HepG2 (cell line): ENCODE results near the gene MYO18B. TPM values are rescaled to one million over a fixed set of nuclear protein-coding genes. Genes with fewer than 3 reads are reported as not detected.

ENCODE experiments used
- ATAC-seq: fragments of 200-7000 bp; cut with Tn5 transposase; 3 replicates; pipeline ENCODE4 v1.9.1; 2020; ENCODE audit warnings: mild to moderate bottlenecking, moderate library complexity
- BruUV-seq: library from RNA; stranded (reverse); fragments of 400-500 nt; replicated peaks from 2 replicates; lab custom pipeline; 2021; lab: Mats Ljungman, UMichigan
- CTCF ChIA-PET: fragments of 300-600 bp; formaldehyde crosslinking; extraction: SDS; loops from one replicate; lab custom pipeline; 2021; ENCODE audit warnings: low total read pairs, inconsistent platforms, low intra/inter-chr PET ratio; lab: Yijun Ruan, JAX
- POLR2A ChIA-PET: fragments of 350-600 bp; sonication (Branson Sonifier 250); formaldehyde crosslinking; loops from one replicate; lab custom pipeline; 2020; ENCODE audit warnings: antibody characterized with exemption, inconsistent platforms; lab: Yijun Ruan, JAX
- DNase-seq: peaks from one replicate; pipeline ENCODE4 v3.0.0-alpha.2; 2015; ENCODE audit warnings: low spot score
- FAIRE-seq: peaks from 3 replicates; lab custom pipeline; 2011; peaks lifted over from hg19 to GRCh38; lab: Jason Lieb, UNC
- H2AFZ ChIP-seq: one replicate; pipeline ENCODE4 v1.6.1; 2011; ENCODE audit warnings: low read length, inconsistent platforms
- H3K27ac ChIP-seq: fragments of 300-600 bp; 3 replicates; pipeline ENCODE4 v1.8.0; 2011; ENCODE audit warnings: mixed run types, mild to moderate bottlenecking, mixed read lengths, low read length, inconsistent platforms; ENCODE audit not compliant: insufficient read depth; ENCODE audit errors: extremely low read length
- H3K27me3 ChIP-seq, 2 experiments: fragments of 200-600 bp in 1 of 2; 2 replicates in 1 of 2; 3 replicates in 1 of 2; pipeline versions ENCODE4 v1.6.0 to v1.8.0; 2011; ENCODE audit warnings: low read length in 2 of 2, mild to moderate bottlenecking in 2 of 2, moderate library complexity in 2 of 2, inconsistent platforms in 1 of 2; ENCODE audit not compliant: insufficient read depth in 2 of 2, control insufficient read depth in 1 of 2
- H3K36me3 ChIP-seq, 2 experiments: fragments of 200-600 bp in 1 of 2; replicated peaks in 1 of 2; 2 replicates in 1 of 2; 3 replicates in 1 of 2; pipeline versions ENCODE4 v1.5.1 to v1.8.0; 2011; ENCODE audit warnings: low read length in 2 of 2, inconsistent platforms in 1 of 2; ENCODE audit not compliant: insufficient read depth in 2 of 2, control insufficient read depth in 1 of 2
- H3K4me1 ChIP-seq: 2 replicates; pipeline ENCODE4 v1.5.1; 2012; ENCODE audit warnings: low read length, inconsistent platforms; ENCODE audit not compliant: insufficient read depth
- H3K4me2 ChIP-seq: 2 replicates; pipeline ENCODE4 v1.6.0; 2011; ENCODE audit warnings: low read depth, low read length, inconsistent platforms
- H3K4me3 ChIP-seq, 3 experiments: fragments of 200-600 bp in 1 of 3; sonication (generic), shearing (Covaris generic) in 1 of 3; replicated peaks in 1 of 3; 2 replicates each; pipeline ENCODE4 v1.5.1; 2011 to 2016; ENCODE audit warnings: low read length in 3 of 3, inconsistent platforms in 2 of 3, low read depth in 2 of 3, mild to moderate bottlenecking in 2 of 3, control low read depth in 1 of 3, mixed read lengths in 1 of 3; ENCODE audit not compliant: insufficient read depth in 1 of 3
- H3K79me2 ChIP-seq: one replicate; pipeline ENCODE4 v1.6.1; 2011; ENCODE audit warnings: low read length, inconsistent platforms; ENCODE audit not compliant: insufficient read depth
- H3K9ac ChIP-seq: 2 replicates; pipeline ENCODE4 v1.6.0; 2011; ENCODE audit warnings: mild to moderate bottlenecking, low read depth, low read length, inconsistent platforms; ENCODE audit not compliant: insufficient read depth
- H3K9me3 ChIP-seq: 2 replicates; pipeline ENCODE4 v1.5.1; 2012; ENCODE audit warnings: mild to moderate bottlenecking, low read length
- H4K20me1 ChIP-seq: 2 replicates; pipeline ENCODE4 v1.6.0; 2011; ENCODE audit warnings: inconsistent platforms, mild to moderate bottlenecking, low read length, moderate library complexity; ENCODE audit not compliant: insufficient read depth
- FOSL1 ChIP-seq: sonication (generic); formaldehyde crosslinking; IDR thresholded peaks from 2 replicates; pipeline ENCODE4 v1.9.0; 2021; ENCODE audit warnings: missing genetic modification reagents, borderline replicate concordance
- HOXA5 ChIP-seq: sonication (generic); formaldehyde crosslinking; IDR thresholded peaks from 2 replicates; pipeline ENCODE4 v1.4.0; 2020; ENCODE audit warnings: missing genetic modification reagents
- JARID2 ChIP-seq: sonication (generic); formaldehyde crosslinking; IDR thresholded peaks from 2 replicates; pipeline ENCODE4 v1.8.1; 2023; ENCODE audit warnings: missing genetic modification reagents, inconsistent platforms; ENCODE audit not compliant: insufficient replicate concordance
- MLXIP ChIP-seq: sonication (generic); formaldehyde crosslinking; IDR thresholded peaks from 2 replicates; pipeline ENCODE4 v1.9.0; 2021; ENCODE audit warnings: missing genetic modification reagents, borderline replicate concordance
- SALL2 ChIP-seq: sonication (generic); formaldehyde crosslinking; IDR thresholded peaks from 2 replicates; pipeline ENCODE4 v1.8.1; 2023; ENCODE audit warnings: mild to moderate bottlenecking, missing genetic modification reagents, inconsistent platforms
- STAT5B ChIP-seq: sonication (generic); formaldehyde crosslinking; IDR thresholded peaks from 2 replicates; pipeline ENCODE4 v1.4.0; 2020; ENCODE audit warnings: missing genetic modification reagents
- ZBTB8A ChIP-seq: sonication (generic); formaldehyde crosslinking; IDR thresholded peaks from 2 replicates; pipeline ENCODE4 v1.4.0; 2020; ENCODE audit warnings: mild to moderate bottlenecking, low read depth, missing genetic modification reagents, borderline replicate concordance
- ZFP1 ChIP-seq: IDR thresholded peaks from 2 replicates; pipeline ENCODE4 v1.6.1; 2016
- ZNF136 ChIP-seq: sonication (generic); formaldehyde crosslinking; IDR thresholded peaks from 2 replicates; pipeline ENCODE4 v1.8.1; 2022; ENCODE audit warnings: low read depth, mild to moderate bottlenecking, moderate library complexity, missing genetic modification reagents
- ZNF557 ChIP-seq: sonication (generic); formaldehyde crosslinking; IDR thresholded peaks from 2 replicates; pipeline ENCODE4 v1.4.0; 2020; ENCODE audit warnings: missing genetic modification reagents
- ZNF598 ChIP-seq: sonication (generic); formaldehyde crosslinking; IDR thresholded peaks from 2 replicates; pipeline ENCODE4 v1.5.1; 2020; ENCODE audit warnings: mild to moderate bottlenecking, missing genetic modification reagents, borderline replicate concordance
- ZNF605 ChIP-seq: sonication (generic); formaldehyde crosslinking; IDR thresholded peaks from 2 replicates; pipeline ENCODE4 v1.8.0; 2022; ENCODE audit warnings: mild to moderate bottlenecking, missing genetic modification reagents
- ZNF878 ChIP-seq: sonication (generic); formaldehyde crosslinking; IDR thresholded peaks from 2 replicates; pipeline ENCODE4 v1.8.1; 2023; ENCODE audit warnings: mild to moderate bottlenecking, missing genetic modification reagents, moderate library complexity
- WGBS: methylation state at CpG from one replicate; pipeline ENCODE4 v1.1.6; 2017; ENCODE audit warnings: low lambda C conversion rate; 5-methylcytosine and 5-hydroxymethylcytosine counted together
- in situ Hi-C: cut with HindIII; loops from 2 replicates; pipeline ENCODE4 v1.10.0; 2017; ENCODE audit warnings: low pct_unique_long_range_greater_than_20kb; ENCODE audit not compliant: extremely low pct_ligation_motif_present
- intact Hi-C: fragments of 100-400 bp; cut with micrococcal nuclease; formaldehyde crosslinking; loops from one replicate; pipeline ENCODE4 v1.10.0; 2022; ENCODE audit not compliant: unreplicated experiment
- polyA plus RNA-seq, 8 experiments: library from polyadenylated mRNA; depleted of rRNA in 3 of 8; stranded (reverse) in 7 of 8; unstranded in 1 of 8; fragments of >200 nt; fragmentation: Illumina TruSeq in 4 of 8; extraction: Trizol in 4 of 8; gene quantifications; 2 replicates each; pipeline versions ENCODE4 v1.2.1 to v1.2.3, GENCODE V29; 2011 to 2016; ENCODE audit warnings: low read depth in 4 of 8, missing spikeins in 1 of 8, mixed read lengths in 1 of 8; ENCODE audit not compliant: insufficient read depth in 1 of 8
- total RNA-seq, 5 experiments: library from RNA; depleted of rRNA; stranded (reverse); fragments of >200 nt; fragmentation: Illumina TruSeq; extraction: Trizol; gene quantifications; 2 replicates each; pipeline ENCODE4 v1.2.3, GENCODE V29; 2016; ENCODE audit warnings: low read depth in 1 of 5
- TF ChIP-seq, protein P1 (sequence below): sonication (generic); formaldehyde crosslinking; IDR thresholded peaks from 2 replicates; pipeline ENCODE4 v1.9.0; 2022; ENCODE audit warnings: low read depth, missing genetic modification reagents
- TF ChIP-seq, protein P2 (sequence below): sonication (generic); formaldehyde crosslinking; IDR thresholded peaks from 2 replicates; pipeline ENCODE4 v1.5.0; 2020; ENCODE audit warnings: mild to moderate bottlenecking, missing genetic modification reagents, borderline replicate concordance

MYO18B gene
- total and polyA plus RNA-seq, 2 of the 13 experiments (the other 11 are each of a cell fraction or from before 2014, with no cell fraction given), result 0.01 TPM; not detected in 1

- no peak overlapping the region for H3K4me2 ChIP-seq
- ATAC-seq (no peak), FAIRE-seq (no peak), DNase-seq (no peak)
- WGBS, result 95% methylated on average over 6 of the region's 6 CpGs
- H2AFZ ChIP-seq, result no peak overlapping the region
- no peaks in the 10 kb centered on the region for H3K9me3 ChIP-seq
- no peak overlapping the region for H3K27ac ChIP-seq
- no peaks in the 10 kb centered on the region for H3K27me3 ChIP-seq
- POLR2A ChIA-PET, result no interaction called here
- no peak overlapping the region for H3K4me3 ChIP-seq
- intact Hi-C loops, result no loop called here
- BruUV-seq, result no TSS peak
- TF ChIP-seq HOXA5 (CRISPR knock-in tag), result no peak
- TF ChIP-seq MLXIP (CRISPR knock-in tag), result no peak
- TF ChIP-seq JARID2 (CRISPR knock-in tag), result no peak
- TF ChIP-seq ZBTB8A, result no peak
- TF ChIP-seq ZNF136 (CRISPR knock-in tag), result no peak
- TF ChIP-seq, protein P1, sequence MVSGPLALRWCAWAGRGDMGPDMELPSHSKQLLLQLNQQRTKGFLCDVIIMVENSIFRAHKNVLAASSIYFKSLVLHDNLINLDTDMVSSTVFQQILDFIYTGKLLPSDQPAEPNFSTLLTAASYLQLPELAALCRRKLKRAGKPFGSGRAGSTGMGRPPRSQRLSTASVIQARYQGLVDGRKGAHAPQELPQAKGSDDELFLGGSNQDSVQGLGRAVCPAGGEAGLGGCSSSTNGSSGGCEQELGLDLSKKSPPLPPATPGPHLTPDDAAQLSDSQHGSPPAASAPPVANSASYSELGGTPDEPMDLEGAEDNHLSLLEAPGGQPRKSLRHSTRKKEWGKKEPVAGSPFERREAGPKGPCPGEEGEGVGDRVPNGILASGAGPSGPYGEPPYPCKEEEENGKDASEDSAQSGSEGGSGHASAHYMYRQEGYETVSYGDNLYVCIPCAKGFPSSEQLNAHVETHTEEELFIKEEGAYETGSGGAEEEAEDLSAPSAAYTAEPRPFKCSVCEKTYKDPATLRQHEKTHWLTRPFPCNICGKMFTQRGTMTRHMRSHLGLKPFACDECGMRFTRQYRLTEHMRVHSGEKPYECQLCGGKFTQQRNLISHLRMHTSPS (CRISPR knock-in tag), result no peak
- no peak for TF ChIP-seq FOSL1
- no peak for TF ChIP-seq STAT5B (CRISPR knock-in tag)
- TF ChIP-seq ZNF878, result no peak
- no peak for TF ChIP-seq ZNF605
- no peak for TF ChIP-seq SALL2 (CRISPR knock-in tag)
- TF ChIP-seq, protein P2, sequence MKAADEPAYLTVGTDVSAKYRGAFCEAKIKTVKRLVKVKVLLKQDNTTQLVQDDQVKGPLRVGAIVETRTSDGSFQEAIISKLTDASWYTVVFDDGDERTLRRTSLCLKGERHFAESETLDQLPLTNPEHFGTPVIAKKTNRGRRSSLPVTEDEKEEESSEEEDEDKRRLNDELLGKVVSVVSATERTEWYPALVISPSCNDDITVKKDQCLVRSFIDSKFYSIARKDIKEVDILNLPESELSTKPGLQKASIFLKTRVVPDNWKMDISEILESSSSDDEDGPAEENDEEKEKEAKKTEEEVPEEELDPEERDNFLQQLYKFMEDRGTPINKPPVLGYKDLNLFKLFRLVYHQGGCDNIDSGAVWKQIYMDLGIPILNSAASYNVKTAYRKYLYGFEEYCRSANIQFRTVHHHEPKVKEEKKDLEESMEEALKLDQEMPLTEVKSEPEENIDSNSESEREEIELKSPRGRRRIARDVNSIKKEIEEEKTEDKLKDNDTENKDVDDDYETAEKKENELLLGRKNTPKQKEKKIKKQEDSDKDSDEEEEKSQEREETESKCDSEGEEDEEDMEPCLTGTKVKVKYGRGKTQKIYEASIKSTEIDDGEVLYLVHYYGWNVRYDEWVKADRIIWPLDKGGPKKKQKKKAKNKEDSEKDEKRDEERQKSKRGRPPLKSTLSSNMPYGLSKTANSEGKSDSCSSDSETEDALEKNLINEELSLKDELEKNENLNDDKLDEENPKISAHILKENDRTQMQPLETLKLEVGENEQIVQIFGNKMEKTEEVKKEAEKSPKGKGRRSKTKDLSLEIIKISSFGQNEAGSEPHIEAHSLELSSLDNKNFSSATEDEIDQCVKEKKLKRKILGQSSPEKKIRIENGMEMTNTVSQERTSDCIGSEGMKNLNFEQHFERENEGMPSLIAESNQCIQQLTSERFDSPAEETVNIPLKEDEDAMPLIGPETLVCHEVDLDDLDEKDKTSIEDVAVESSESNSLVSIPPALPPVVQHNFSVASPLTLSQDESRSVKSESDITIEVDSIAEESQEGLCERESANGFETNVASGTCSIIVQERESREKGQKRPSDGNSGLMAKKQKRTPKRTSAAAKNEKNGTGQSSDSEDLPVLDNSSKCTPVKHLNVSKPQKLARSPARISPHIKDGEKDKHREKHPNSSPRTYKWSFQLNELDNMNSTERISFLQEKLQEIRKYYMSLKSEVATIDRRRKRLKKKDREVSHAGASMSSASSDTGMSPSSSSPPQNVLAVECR (CRISPR knock-in tag), result no peak
- TF ChIP-seq ZNF557, result no peak
- TF ChIP-seq ZNF598, result no peak
- TF ChIP-seq ZFP1 (CRISPR knock-in tag), result no peak
- no peaks in the 10 kb centered on the region for H3K4me1 ChIP-seq
- in situ Hi-C loops, result no loop called here
- no peak overlapping the region for H3K9ac ChIP-seq
- peaks cover 0 to 17% of the 10 kb centered on the region in 2 experiments; a peak in 3 of 5 replicates for H3K36me3 ChIP-seq
- H3K79me2 ChIP-seq, result no peaks in the 10 kb centered on the region
- CTCF ChIA-PET, result no interaction called here
- H4K20me1 ChIP-seq, result no peaks in the 10 kb centered on the region; the same call in 1 of the 2 replicates
These were observed 43.0 kb upstream of the MYO18B start for GRCh38 chr22:25698978-25699377.
